ENCODE results near the gene ASRGL1.

ASRGL1 gene

DNA sequence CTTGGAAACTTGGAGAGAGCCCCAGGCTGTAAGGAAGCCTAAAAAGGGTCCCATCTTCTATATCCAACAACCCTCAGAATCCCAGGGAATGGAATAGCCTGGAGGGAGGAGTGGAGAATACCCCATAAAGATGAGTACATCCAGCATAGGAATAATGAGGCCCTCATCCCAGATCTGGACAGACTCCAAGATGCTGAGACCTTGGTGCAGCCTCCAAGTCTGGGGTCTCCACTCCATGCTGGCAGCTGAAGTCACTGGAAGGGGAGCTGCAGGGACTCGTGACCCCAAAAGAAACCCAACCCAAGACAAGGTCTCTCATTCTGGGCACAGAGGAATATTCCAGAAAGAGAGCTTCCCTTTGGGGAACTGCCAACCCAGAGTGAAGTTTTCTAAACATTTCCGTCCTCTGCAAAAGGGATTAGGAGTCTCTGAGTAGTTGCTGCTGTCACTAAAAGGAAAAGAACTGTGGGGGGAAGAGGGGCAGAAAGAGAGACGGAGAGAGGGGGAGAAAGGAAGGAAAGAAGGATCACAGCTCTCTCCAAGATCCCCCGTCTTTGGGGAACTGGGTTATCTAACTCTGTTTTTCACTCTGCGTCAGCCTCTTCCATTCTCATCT lies 82.2 kb downstream of the ASRGL1 start:
- DNase-seq = no peak

GRCh38 chr11:62419943-62420342 lies 82.7 kb downstream of the ASRGL1 start:
- no peak for DNase-seq

GRCh38 chr11:62420882-62421281 lies 83.6 kb downstream of the ASRGL1 start:
- no peak for DNase-seq

GRCh38 chr11:62421996-62422395 lies 84.7 kb downstream of the ASRGL1 start:
- no peak for DNase-seq

GRCh38 chr11:62423012-62423411 lies 85.8 kb downstream of the ASRGL1 start:
- no peak for DNase-seq

DNA sequence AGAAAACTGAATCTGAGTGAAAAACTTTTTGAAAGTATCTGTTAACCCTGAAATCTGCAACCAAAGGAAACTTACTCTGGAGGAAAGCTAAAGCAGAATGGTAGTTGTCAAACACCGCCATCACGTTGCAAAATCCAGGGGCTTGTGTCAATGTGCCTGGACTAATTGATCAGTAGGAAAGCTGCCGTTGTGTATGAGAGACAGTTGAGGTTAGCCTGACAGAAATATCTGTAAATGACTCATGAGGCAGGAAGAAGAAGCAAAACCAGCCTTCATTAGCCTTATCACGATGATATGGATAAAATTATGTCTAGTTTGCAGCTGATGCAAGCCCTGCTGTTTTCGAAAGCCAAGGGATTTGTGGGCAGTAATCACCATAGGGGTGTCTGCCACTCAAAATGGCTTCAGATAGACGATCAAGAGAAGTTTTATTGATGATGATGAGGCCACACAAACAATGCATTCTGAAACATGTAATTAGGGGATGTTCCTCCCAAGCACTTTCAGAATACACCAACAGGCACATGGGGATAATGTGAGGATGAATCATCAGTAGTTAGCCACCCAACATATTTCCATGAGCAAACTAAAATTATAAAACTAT lies 90.5 kb downstream of the ASRGL1 start:
- DNase-seq = peak; percentile 95

- no peak for DNase-seq
These were observed 91.8 kb downstream of the ASRGL1 start for GRCh38 chr11:62428871-62429560.

DNA sequence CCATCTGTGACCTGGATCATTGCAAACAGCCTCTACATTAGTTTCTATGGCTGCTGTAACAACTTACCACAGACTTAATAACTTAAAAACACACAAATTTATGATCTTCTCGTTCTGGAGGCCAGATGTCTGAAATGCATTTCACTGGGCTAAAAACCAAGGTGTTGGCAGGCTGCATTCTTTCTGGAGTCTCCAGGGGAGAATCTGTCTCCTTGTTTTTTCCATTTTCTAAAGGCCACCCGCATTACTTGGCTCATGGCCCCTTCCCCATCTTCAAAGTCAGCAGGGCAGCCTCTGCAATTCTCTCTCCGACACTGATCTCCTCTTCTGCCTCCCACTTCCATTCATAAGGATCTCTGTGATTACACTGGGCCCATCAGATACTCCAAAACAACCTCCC lies 93.2 kb downstream of the ASRGL1 start:
- no peak for DNase-seq

- DNase-seq = no peak
These were observed 94.1 kb downstream of the ASRGL1 start for GRCh38 chr11:62431171-62431901.

GRCh38 chr11:62432695-62433094 lies 95.4 kb downstream of the ASRGL1 start:
- DNase-seq = no peak

GRCh38 chr11:62433141-62433903 lies 96.1 kb downstream of the ASRGL1 start:
- no peak for DNase-seq

DNA sequence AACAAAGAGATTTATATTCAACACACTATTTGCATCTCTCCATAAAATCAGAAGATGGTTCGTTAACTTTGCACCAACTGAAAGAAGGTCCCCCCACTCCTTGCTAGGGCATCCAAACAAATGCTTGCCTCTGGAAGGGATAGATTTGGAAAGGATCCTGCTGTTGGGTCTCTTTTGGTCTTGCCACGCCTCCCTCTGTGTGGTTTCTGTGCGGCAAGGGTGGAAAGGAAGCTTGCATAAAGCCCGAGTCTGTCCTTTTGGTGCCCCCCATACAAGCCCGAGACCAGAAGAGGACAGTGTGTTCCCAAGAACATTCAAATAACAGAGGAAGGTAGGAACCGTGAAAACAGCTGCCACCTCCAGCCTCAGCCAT lies 96.6 kb downstream of the ASRGL1 start:
- peak; percentile 68 for DNase-seq

- peak; percentile 77 for DNase-seq
These were observed 98.8 kb downstream of the ASRGL1 start for GRCh38 chr11:62435846-62436660.

DNA sequence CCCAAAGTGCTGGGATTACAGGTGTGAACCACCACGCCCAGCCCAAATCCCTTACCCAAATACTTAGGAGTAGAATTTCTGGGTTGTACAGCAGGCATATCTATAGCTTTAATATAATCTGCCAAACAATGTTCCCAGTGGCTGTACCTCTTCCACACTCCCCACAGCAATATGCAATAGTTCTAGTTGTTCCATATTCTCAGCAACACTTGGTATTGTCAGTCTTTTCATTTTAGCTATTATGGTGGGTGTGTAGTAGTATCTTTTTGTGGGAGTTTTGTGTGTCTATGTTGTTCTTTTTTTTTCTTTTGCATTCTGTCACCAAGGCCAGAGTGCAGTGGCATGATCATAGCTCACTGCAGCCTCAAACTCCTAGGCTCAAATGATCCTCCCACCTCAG lies 100.4 kb downstream of the ASRGL1 start:
- DNase-seq = no peak

- DNase-seq = no peak
These were observed 101.4 kb downstream of the ASRGL1 start for GRCh38 chr11:62438641-62439040.

DNA sequence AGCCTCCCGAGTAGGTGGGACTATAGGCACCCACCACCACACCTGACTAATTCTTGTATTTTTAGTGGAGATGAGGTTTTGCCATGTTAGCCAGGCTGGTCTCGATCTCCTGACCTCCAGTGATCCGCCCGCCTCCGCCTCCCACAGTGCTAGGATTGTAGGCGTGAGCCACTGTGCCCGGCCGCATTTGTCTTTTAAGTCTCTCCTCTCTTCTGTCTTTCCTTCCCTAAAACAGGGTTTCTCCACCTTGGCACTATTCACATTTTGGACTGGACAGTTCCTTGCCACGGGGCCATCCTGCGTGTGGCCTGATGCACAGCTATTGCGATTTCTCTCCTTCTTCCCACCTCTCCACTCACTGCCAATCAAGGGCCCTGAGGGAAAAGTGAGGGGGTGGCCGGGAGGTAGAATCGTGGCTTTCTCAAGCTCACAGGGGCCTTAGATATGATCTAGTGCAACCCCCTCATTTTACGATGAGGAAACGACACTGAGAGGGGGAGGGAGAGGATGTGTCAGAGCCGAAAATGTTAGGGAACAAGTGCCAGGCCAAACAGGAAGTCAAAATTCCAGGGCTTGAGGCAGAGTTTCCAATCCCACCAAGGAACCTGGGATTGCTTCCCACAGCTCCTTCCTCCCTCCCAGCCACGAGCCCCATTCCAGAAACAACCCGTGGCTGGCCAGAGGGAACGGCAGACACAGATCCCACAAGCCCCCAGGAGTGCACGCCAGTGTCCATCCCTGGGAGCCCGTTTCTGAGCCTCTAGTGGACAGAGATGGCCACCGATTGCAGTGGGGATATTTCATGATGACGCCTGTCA lies 102.7 kb downstream of the ASRGL1 start:
- DNase-seq = peak; percentile 45
